NCI-H460 (cell line): ENCODE data around the gene WHRN. TPM values are rescaled to one million over a fixed set of nuclear protein-coding genes. Genes with fewer than 3 reads are reported as not detected.

Experiments
- DNase-seq: peaks from one replicate; pipeline ENCODE4 v3.0.0-alpha.2; 2016; ENCODE audit warnings: low read depth; ENCODE audit errors: extremely low read depth
- total RNA-seq: library from RNA; depleted of rRNA; stranded (reverse); fragments of >200 nt; shearing (Covaris generic); gene quantifications from 2 replicates; pipeline ENCODE4 v1.2.3, GENCODE V29; 2014

Gene WHRN
- total RNA-seq, 1 experiment from 2014 or later, result 7.2 TPM

GRCh38 chr9:114474425-114474824 lies 30.8 kb downstream of the WHRN start:
- DNase-seq, result no peak

- no peak for DNase-seq
These were observed 31.8 kb downstream of the WHRN start for GRCh38 chr9:114473447-114473801.

GRCh38 chr9:114472765-114473446 lies 32.4 kb downstream of the WHRN start:
- no peak for DNase-seq

GRCh38 chr9:114471157-114471556 lies 34.1 kb downstream of the WHRN start:
- DNase-seq, result no peak

- DNase-seq, result no peak
These were observed 34.7 kb downstream of the WHRN start for GRCh38 chr9:114470581-114470980.

GRCh38 chr9:114470121-114470520 lies 35.2 kb downstream of the WHRN start:
- DNase-seq, result no peak

GRCh38 chr9:114469091-114469853 lies 36.0 kb downstream of the WHRN start:
- no peak for DNase-seq

- DNase-seq, result no peak
These were observed 37.4 kb downstream of the WHRN start for GRCh38 chr9:114467910-114468309.

GRCh38 chr9:114467226-114467750 lies 38.0 kb downstream of the WHRN start:
- no peak for DNase-seq

- no peak for DNase-seq
These were observed 39.1 kb downstream of the WHRN start for GRCh38 chr9:114465906-114466900.

- DNase-seq, result no peak
These were observed 39.9 kb downstream of the WHRN start for GRCh38 chr9:114465417-114465816.

- DNase-seq, result no peak
These were observed 40.8 kb downstream of the WHRN start for GRCh38 chr9:114464281-114465051.

- DNase-seq, result no peak
These were observed 42.5 kb downstream of the WHRN start for GRCh38 chr9:114462791-114463190.

GRCh38 chr9:114461468-114461867 lies 43.8 kb downstream of the WHRN start:
- DNase-seq, result no peak

GRCh38 chr9:114460513-114461199 lies 44.6 kb downstream of the WHRN start:
- no peak for DNase-seq

GRCh38 chr9:114459464-114459863 lies 45.8 kb downstream of the WHRN start:
- no peak for DNase-seq

- no peak for DNase-seq
These were observed 48.3 kb downstream of the WHRN start for GRCh38 chr9:114456929-114457328.

- DNase-seq, result no peak
These were observed 50.6 kb downstream of the WHRN start for GRCh38 chr9:114454652-114455051.
